ENCODE measurements around the gene TMEM255B.

TMEM255B gene

DNA sequence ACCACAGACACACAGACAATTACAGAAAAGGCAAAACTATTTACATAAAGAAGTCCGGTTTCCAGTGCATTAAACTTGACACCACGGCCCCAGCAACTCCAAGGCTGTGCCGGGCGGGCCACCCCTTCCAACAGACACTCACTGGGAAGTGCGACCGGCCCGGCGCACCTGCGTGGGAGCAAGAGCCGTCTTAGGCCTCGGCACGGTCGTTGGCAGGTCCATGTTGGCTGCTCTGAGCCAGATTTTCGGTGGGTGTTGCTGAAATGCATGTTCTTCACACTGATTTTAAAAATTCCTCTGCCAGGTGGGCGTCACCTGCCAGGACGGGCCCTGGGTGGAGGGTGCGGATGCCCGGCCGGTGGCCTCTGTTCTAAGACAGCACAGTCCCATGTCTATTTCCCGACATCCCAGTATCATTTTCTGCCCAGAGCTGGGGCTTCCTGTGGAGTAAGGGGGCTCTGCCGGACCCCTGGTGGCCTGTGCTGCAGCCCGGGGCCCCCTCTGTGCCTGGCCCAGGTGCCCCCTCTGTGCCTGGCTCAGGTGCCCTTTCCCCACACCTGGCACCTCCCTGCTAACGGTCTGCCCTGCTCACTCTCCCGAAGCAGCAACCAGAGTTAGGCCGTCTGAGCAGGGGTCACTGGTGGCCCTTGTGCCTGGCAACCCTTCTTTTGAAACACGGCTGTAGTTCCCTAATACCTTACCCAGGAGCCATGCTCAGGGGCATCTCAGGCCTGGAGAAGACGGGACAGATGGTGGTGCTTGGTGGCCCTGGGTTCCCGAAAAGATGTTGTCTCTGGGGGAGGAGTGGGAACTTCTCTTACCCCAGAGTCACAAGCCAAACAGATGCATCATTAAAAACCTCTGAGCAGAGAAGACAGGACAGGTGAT lies 9.2 kb downstream of the TMEM255B start:
- DNase-seq (ENCODE audit: low spot score): no peak

DNA sequence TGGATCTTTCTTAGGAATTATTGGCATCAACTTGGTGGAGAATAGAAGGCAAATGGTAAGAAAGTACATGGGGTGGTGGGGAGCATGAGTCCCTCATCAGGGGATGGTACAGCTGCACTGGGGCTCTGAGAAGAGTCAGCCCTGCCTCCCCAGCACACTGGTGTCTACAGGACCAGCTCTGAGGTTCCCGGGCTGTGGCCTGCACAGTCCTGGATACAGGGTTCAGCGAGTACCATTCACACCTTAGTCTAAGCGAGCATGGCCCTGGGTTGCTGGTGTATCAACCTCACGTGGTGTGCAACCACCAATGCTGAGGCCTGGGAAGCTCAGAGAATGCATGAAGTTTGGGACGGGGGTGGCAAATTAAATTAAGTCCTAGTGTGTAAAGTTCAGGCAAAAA lies 10.1 kb downstream of the TMEM255B start:
- DNase-seq (ENCODE audit: low spot score): no peak

DNA sequence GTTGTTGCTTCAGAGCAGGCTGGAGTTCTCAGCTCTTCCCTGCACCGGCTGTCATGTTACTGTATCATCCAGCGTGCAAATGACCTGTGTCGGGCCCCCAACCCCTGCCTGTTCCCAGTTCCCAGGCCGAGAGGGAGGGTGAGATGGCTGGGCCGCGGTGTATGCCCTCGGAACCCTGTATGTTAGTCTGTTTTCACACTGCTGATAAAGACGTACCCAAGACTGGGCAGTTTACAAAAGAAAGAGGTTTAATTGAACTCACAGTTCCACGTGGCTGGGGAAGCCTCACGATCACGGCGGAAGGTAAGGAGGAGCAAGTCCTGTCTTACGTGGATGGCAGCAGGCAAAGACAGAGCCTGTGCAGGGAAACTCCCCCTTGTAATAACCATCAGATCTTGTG lies 10.9 kb downstream of the TMEM255B start:
- no peak for DNase-seq (ENCODE audit: low spot score)

DNA sequence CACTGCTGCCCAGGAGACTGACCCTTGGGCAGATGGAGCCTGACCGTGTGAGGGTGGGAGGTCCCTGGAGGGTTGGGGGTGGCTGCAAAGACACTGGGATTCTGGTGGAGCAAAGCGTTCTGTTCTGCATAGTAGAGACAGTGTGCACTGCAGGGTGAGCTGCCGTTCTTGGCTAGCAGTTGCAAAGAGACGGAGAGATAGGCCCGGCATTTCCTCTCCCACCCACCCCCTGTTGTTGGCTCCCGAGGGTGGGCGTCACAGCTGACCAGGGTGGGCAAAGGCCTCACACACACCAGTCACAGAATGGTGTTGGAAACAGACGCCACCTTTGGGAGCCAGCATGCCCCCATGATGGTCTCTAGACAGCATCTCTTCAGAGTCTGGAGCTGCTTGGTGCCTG lies 11.4 kb downstream of the TMEM255B start:
- DNase-seq (ENCODE audit: low spot score): no peak

DNA sequence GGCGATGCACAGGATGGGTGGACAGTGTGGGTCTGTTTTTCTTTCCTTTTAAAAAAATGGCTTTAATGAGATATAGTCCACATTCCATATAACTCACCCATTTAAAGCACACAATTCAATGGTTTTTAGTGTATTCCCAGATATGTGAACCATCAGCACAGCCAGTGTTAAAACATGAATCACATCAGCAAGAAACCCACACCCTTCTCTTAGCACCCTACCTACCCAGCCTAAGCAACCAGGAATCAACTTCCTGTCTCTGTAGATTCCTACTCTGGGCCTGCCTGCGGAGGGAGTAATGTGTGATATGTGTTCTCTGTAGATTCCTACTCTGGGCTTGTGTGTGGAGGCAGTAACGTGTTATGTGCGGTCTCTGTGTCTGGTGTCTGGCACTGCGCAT lies 11.9 kb downstream of the TMEM255B start:
- no peak for DNase-seq (ENCODE audit: low spot score)

DNA sequence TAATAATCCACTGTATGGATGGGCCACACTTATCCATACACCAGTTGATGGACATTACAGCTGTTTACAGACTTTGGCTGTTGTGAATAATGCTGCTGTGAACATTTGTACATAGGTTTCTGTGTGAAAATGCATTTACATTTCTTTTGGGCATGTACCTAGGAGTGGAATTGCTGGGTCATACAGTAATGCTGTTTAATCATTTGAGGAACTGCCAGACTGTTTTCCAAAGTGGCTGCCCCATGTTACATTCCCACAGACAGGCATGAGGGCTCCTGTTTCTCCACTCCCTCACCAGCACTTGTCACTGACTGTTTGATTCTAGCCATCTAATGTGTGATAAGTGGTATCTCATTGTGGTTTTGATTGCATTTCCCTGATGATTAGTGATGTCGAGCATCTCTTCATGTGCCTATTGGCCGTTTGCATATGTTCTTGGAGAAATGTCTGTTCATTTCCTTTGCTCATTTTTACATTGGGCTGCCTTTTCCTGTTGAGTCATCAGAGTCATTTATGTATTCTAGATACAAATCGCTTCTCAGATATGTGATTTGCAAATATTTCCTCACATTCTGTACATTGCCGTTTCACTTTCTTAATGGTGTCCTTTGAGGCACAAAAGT lies 12.8 kb downstream of the TMEM255B start:
- no peak for DNase-seq (ENCODE audit: low spot score)

DNA sequence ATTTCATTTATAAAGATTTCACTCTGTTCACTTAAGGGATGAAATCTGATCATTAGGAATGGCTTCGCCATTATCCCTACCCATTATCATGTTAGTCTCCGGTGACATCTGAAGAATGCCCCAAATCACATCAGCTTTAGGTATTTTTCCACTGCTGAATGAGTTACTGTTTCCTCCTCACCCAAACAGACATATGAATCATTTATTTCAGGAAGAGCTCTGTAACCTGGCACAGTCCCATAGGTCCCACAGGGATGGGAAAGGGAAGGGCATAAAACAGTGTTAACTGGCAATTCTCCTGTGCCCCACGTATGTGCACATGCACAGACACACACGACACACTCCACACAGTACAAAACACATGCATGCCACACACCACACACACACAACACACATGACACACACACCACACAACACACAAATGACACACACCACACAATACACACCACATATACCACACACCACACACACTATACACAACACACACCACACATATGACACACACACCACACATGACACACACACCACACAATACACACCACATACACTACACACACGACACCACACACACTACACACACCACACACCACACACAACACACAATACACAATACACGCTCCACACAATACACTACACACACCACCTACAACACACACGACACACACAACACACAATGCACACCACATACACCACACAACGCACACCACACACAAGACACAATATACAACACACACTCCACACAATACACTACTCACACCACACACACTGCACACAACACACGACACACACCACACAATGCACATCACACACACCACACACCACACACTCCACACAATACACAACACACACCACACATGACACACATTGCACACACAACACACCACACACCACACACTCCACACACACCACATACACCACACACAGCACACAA lies 15.4 kb downstream of the TMEM255B start:
- DNase-seq (ENCODE audit: low spot score): no peak

DNA sequence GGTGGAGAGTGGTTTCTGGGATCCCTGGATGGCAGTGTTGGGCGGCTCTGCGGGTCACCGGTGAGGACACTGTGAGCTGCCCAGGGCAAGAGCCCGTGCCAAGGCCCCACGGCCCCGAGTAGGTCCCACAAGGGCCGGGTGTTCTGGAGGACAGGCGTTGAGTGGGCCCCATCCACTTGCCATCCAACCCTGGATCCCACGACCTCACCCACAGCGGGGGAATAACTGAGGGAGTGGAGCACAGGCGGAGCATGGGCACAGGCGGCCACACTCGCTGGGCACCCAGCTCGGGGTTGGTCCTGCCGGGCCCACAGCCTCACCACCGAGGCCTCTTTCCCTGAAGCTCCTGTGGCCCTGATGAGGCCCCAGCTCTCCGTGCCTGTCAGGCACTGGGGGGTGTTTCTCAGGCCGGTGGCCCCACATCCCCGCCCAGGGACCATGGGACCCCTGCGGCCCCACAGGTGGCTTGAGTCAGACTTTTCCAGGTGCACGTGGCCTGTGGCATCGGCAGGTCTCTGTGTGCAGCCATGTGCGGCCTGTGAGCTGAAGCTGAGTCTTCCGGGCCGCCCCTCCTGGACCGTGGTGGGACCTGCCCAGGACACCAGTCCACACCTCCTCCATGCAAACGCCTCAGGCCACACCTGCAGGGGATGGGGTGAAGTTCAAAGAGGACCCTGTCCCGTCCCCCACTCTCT lies 16.6 kb downstream of the TMEM255B start:
- DNase-seq (ENCODE audit: low spot score): no peak

DNA sequence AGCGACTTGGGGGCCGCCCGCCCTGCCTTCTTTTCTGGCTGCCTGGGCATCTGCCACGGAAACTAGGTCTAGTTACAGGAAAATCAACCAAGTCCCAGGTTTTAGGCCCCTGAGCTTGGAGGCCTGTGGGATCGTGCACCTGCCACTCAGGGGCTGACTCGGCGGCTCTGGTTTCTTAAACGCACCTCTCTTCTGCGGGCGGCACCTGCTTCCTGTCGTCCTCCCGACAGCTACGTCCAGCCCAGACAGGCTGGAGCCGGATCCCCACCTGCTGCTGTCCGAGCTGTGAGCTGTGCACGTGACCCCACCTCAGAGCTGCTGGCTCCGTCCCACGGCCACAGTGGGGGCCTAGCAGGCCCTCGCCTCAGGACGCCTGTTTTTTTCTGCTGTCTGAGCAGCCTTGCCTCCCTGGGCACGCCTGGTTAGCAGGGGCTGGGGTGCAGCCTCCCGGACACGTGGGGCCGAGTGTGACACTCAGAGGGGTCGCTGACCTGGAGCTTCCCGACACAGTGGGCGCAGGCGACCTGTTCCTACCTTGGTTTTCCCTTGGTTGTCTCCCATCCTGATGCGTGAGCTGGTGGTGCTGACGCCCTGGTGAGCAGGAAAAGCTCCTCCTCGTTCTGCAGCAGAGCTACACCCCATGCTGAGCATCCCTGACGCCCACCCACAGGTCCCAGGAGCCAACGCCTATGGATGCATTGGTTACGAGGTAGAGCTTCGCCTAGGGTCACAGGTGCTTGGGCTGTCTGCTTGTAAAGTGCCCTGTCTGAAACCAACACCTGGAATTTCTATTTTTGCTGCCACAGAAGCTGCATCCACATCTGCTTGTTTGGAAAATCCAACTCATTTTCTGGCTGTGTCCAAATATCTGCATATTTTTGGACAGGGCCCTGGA lies 17.5 kb downstream of the TMEM255B start:
- no peak for DNase-seq (ENCODE audit: low spot score)

DNA sequence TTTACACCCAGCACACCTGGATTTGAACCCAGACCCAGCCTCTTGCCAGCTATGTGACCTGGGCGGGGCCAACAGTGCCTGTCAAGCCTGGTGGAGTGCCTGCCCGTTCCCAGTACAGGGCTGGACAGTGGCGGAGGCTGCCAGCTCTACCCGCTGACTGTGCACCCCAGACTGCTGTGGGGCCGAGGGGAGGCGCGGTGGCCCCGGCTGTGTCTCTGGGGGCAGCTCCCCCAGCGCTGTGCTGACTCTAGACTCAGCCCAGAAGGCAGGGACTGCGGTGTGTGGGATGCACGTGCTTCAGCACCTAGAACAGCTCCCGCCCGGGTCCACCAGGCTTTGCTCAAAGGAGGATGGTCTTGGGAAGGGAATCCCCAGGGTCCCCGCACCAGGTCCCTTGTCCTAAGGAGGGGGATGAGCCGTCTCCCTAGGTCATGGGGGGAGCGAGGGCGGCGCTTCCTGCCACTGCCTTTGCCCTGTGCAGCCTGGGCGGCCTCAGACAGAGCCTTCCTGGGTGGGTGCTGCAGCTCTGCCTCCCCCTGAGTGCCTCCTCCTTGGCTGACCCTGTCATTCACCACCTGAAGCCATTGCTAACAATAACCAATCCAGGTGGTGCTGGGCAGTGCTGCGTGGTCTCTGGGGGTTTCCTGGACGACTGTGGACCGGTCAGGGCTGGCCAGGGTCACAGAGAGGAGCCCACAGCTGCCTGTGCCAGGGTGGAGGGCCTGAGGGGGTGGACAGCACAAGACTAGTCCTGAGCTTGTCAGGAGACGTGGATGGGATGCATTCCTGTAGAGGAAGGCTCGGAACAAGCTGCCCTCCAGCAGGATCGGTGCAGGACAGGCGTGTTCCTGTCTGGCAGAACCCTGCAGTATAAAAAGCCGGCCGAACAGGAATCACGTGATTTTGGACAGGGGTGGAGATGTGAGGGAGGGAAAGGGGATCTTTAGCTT lies 18.6 kb downstream of the TMEM255B start:
- DNase-seq (ENCODE audit: low spot score): no peak

DNA sequence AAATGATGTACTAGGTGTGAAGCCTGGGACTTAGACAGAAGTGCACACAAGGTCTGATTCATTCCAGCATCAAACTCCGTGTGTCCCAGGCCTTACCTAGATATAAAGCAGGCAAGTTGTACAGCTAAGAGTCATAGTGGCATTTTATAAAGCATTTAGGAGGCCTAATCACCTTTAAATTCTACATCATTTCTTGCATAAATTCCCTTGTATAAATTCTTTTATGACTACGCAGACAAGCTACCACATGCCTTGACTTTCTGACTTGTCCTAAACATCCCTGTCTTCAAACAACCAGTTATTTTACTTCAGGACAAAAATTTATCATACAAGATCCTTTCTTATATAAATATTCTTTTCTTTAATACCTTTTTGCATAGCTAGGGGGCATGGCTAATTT lies 22.5 kb downstream of the TMEM255B start:
- no peak for DNase-seq (ENCODE audit: low spot score)

DNA sequence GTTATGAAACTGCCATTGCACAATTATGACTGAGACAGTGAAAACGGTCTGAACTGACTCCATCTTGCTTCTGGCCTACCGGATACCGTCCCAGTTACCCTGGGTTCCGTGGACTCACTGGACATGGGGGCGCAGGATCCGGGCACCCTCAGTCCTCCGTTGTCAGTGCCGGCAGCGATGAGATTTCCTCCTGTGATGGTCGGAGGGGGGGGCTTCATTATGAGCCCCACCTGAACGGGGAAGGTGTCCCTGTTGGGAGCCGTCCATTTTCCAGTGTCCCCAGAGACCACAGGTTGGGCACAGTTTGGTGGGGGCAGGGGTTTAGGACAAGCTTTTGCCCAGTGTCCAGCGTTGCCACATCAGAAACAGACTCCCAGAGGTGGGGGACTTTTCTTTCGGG lies 23.4 kb downstream of the TMEM255B start:
- DNase-seq (ENCODE audit: low spot score): no peak

DNA sequence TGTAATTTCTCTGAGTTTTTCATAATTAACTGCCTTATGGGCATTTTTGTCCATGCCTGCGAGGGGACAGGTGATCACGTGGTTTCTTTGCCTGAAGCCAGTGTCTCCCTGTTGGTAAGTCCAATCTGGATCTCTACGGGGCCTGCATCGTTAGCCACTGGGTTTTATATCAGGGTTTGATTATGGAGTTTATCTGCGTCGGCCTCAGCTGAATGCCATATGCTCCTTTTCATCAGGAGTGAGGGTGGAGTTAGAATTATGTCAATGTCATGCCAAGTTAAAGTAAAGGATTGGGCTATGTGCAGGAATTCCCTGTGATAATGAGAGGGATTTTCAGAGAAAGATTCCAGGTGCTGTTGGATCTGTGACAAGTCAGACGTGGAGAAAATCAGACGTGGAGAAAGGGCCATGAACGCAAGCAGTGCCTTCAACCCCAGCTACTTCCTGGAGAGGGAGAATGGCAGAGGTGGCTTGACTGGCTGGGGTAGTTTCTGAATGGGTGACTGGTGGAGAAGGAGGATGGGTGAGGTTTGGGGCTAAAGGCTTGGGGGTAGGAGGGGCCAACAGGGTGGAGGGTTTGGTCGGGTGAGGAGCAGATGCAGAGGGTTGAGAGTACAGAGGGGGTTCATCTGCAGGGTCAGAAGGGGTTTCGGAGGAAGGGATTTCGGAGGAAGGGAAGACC lies 24.3 kb downstream of the TMEM255B start:
- DNase-seq (ENCODE audit: low spot score): no peak

DNA sequence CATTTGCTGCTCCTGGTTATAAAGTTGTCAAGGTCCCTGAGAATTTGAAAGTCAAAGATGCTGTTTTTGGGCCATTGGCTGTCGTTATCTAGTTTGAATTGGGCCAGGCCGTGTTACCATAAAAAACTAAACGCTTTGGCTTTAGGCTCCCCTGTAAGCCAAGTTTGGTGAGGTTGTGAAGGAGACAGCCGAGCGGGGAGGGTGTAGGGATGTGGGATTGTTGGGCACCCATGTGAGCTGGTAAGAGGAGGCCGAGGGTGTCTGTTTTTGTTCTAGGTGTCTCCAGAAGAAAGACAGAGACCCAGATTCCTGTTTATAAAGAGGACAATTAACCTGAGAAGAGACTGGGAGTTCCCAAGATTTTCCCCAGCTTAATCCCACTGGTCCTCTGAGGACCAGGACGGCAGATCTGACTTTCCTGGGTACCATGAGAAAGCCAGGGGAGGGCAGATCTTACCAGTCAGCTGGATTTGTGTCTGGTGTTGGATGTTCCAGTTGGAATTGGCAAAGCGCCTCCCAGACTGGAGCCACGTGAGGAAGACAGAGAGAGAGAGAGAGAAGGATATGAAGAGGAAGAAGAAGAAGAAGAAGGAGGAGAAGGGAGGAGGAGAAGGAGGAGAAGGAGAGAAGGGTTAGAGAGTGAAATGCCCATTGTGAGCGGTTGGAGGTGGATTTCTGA lies 25.1 kb downstream of the TMEM255B start:
- no peak for DNase-seq (ENCODE audit: low spot score)

DNA sequence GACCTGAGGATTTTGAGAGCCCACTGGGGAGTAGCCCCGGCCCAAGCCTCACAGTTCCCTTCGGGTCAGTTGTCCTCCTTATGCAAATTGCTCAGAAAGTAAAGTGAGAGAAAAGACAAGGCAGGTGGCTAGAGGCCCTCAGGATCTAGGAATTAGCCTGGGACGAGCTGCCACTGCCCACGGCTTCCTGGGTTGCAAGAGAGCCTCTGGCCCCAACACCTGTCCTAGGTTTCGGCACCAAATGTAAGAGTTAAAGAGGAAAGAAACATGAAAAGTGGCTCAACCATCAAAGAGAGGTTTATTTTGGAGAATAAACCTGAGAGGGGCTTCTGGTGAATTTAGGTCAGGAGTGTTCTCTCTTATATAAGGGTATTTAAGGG lies 25.6 kb downstream of the TMEM255B start:
- DNase-seq (ENCODE audit: low spot score): no peak

DNA sequence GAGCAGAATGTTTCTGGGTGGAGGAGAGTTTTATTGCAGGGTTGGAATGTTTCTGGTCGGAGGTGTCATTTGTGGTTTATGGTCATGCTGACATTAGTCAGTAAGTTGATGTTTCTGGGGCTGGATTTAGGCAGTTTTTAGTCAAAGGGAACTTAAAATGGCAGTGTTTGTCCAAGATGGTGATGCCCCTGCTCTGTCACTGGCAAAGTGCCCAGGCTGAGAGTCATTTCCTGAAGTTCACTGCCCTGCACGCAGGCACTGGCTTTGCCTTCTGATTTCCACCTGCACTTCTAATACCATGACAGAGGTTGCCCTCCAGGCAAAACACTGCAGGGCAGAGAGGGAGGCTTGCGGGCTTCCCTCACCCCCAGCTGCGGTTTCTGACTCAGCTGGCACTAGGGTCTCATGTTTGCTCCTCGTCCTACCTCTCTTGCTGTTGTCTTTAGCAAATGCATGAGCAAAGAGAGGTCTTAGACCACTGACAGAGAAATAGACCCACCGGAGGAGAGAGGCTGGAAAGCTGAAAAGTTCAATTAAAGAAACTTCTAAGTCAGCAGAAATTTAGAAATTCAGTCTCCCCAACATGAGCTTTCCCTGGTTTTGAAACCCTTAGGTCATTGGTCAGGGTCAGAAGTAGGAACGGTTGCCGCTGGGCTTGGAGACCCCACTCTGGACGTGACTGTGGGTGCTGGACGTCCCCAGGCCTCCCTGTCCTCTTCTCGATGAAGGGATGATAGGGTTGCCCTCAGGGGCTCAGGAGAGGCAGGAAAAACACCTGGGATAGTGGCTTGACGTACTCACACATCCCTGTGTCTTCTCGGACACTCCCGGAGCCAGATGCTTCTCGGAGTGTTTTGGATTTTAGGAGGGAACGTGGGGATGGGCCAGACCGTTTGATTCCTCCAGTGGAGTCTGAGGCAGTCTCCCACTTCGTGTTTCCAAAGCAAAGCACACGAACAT lies 26.3 kb downstream of the TMEM255B start:
- no peak for DNase-seq (ENCODE audit: low spot score)

DNA sequence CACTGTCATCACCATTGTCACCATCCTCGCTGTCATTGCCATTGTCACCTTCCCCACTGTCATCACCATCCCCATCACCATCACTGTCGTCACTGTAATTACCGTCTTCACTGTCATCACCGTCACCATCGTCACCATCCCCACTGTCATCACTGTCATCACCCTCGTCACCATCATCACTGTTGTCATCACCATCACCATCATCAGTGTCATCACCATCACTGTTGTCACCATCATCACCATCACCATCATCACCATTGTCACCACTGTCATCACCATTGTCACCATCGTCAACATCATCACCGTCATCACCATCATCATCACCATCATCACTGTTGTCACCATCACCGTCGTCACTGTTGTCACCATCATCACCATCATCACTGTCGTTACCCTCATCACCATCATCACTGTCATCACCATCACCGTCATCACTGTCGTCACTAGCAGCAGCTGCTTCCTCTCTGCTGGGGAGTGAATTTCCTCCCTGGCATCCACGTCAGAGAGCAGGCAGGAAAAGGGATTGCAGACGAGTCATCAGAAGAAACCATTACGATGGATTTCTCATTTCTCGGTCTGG lies 27.3 kb downstream of the TMEM255B start:
- no peak for DNase-seq (ENCODE audit: low spot score)

All from germinal center (tissue), 1 donor.